ENCODE results near the gene DSCAM. TPM values are rescaled to one million over a fixed set of nuclear protein-coding genes. Genes with fewer than 3 reads are reported as not detected.

Gene DSCAM
- total RNA-seq, 1 donor from 2014 or later, result 0.06 TPM

- Histone ChIP-seq H3K4me3 (no peak overlapping the region), H3K36me3 (no peaks in the 10 kb centered on the region), H3K27me3 (ENCODE audit: low read depth) (no peaks in the 10 kb centered on the region), H3K4me1 (no peaks in the 10 kb centered on the region), H3K9me3 (no peaks in the 10 kb centered on the region), H3K27ac (no peak overlapping the region)
- ATAC-seq (no peak), DNase-seq (no peak)
- intact Hi-C loops (cut with DNase I), result no loop called here
- TF ChIP-seq CTCF (IDR thresholded peaks at IDR 0.05), result no peak
Observed at GRCh38 chr21:40566486-40566885, 280.5 kb downstream of the DSCAM start.

DNA sequence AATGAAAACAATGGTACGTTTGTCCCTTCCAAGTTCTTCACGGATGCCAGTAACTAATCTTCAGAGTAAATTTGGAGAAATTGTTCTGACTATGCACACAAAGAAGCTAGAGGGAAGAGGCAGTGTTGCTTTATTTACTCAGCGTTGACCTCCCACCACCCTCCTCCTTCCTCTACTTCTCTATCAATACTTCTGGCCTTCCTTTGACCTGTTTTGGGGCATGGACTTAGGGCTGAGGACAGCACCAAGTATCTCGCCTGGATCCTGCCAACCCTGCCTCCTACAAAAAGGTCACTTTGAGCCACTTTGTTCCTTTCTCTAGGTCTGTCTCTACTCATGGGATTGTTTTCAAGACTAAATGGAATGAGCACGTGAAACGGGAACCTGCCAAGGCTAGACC, 282.6 kb downstream of the DSCAM start:
- Histone ChIP-seq H3K27ac (no peak overlapping the region), H3K9me3 (no peaks in the 10 kb centered on the region), H3K4me1 (no peaks in the 10 kb centered on the region), H3K36me3 (no peaks in the 10 kb centered on the region), H3K4me3 (no peak overlapping the region), H3K27me3 (ENCODE audit: low read depth) (no peaks in the 10 kb centered on the region)
- DNase-seq (no peak), ATAC-seq (no peak)
- intact Hi-C loops (cut with DNase I), result no loop called here
- no peak for TF ChIP-seq CTCF (IDR thresholded peaks at IDR 0.05)

DNA sequence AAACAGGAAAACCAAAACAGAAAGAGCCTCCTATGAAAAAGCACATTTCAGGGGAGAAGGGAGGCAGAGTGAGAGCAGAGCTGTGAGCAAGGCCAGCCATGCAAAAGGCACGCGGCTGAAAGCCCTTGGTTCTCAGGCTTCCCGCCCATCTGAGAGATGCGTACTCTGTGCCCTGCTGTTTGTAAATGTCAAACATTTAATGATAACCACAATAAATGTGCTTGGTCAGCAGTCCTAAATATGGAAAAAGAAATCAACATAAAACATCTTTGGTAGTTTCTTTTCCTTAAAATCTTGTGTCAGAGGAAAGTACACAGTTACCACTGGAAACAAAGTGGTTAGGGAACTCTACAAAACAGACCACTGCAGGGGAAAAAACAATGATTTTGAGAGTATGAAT, 283.1 kb downstream of the DSCAM start:
- ATAC-seq (no peak), DNase-seq (no peak)
- H3K4me1 ChIP-seq, result no peaks in the 10 kb centered on the region
- H3K4me3 ChIP-seq, result no peak overlapping the region
- H3K9me3 ChIP-seq, result no peaks in the 10 kb centered on the region
- H3K36me3 ChIP-seq, result no peaks in the 10 kb centered on the region
- no peak for TF ChIP-seq CTCF (IDR thresholded peaks at IDR 0.05)
- no peak overlapping the region for H3K27ac ChIP-seq
- intact Hi-C loops (cut with DNase I), result no loop called here
- H3K27me3 ChIP-seq (ENCODE audit: low read depth), result no peaks in the 10 kb centered on the region

- H3K27ac ChIP-seq, result no peak overlapping the region
- H3K36me3 ChIP-seq, result no peaks in the 10 kb centered on the region
- H3K27me3 ChIP-seq (ENCODE audit: low read depth), result no peaks in the 10 kb centered on the region
- H3K4me3 ChIP-seq, result no peak overlapping the region
- intact Hi-C loops (cut with DNase I), result no loop called here
- H3K4me1 ChIP-seq, result no peaks in the 10 kb centered on the region
- no peak for TF ChIP-seq CTCF (IDR thresholded peaks at IDR 0.05)
- no peak for ATAC-seq
- no peak for DNase-seq
- H3K9me3 ChIP-seq, result no peaks in the 10 kb centered on the region
Observed at GRCh38 chr21:40562242-40563002, 284.5 kb downstream of the DSCAM start.

DNA sequence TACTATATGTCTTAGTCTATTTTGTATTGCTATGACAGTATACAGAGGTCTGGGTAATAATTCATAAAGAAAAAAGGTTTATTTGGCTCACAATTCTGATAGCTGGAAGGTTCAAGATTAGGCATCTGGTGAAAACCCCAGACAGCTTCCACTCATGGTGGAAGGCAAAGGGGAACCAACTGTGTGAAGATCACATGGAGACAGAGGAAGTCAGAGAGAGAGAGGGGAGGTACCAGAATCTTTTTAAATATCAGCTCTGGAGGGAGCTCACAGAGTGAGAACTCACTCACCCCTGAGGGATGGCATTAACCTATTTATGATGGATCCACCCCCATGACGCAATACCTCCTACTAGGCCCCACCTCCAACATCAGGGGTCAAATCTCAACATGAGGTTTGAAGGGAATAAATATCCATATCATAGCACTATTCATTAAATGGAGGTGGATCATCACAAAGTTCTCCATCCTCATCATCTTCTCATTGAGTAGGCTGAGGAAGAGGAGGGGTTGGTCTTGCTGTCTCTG, 290.5 kb downstream of the DSCAM start:
- DNase-seq, result no peak
- no peaks in the 10 kb centered on the region for H3K9me3 ChIP-seq
- H3K4me1 ChIP-seq, result no peaks in the 10 kb centered on the region
- ATAC-seq, result no peak
- no peaks in the 10 kb centered on the region for H3K36me3 ChIP-seq
- no peak overlapping the region for H3K4me3 ChIP-seq
- H3K27me3 ChIP-seq (ENCODE audit: low read depth), result no peaks in the 10 kb centered on the region
- intact Hi-C loops (cut with DNase I), result no loop called here
- no peak for TF ChIP-seq CTCF (IDR thresholded peaks at IDR 0.05)
- no peak overlapping the region for H3K27ac ChIP-seq

Data from lower lobe of right lung (tissue), 2 donors.